ENCODE results near the gene BRI3BP.
"Not testable (repeated sequence)": the region's sequence is repeated elsewhere in the genome, so short reads cannot be mapped to it uniquely, and the experiment has no call there.

The BRI3BP gene

DNA sequence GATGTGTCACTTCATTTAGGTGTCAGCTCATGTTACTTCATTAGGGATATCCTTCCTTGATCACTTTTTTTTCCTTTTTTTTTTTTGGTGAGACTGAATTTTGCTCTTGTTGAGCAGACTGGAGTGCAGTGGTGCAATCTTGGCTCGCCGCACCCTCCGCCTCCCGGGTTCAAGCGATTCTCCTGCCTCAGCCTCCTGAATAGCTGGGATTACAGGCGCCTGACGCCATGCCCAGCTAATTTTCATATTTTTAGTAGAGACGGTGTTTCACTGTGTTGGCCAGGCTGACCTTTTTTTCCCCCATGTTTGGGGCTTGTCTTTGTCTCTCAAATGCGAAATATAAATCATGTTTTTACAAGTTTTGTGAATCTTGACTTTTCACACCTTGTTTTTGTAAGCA, 62.1 kb downstream of the BRI3BP start:
- DNase-seq: no peak
- intact Hi-C loops (cut with DNase I): no loop called here

DNA sequence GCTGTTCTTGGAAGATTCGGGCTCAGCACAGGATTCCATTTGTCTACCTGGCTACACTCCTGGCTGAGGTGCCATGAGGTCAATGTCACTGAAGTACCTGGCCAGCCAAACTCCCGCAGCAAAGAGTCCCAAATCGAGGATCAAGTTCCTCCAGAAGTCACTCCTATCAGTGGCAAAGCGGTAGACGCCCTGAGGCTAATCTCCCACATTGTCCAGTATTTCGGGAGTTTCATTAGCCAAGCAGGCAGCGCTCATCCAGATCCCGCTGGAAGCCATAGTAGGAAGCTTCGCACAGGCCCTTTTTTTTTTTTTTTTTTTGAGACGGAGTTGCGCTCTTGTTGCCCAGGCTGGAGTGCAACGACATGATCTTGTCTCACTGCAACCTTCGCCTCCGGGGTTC, 62.9 kb downstream of the BRI3BP start:
- intact Hi-C loops (cut with DNase I): no loop called here

DNA sequence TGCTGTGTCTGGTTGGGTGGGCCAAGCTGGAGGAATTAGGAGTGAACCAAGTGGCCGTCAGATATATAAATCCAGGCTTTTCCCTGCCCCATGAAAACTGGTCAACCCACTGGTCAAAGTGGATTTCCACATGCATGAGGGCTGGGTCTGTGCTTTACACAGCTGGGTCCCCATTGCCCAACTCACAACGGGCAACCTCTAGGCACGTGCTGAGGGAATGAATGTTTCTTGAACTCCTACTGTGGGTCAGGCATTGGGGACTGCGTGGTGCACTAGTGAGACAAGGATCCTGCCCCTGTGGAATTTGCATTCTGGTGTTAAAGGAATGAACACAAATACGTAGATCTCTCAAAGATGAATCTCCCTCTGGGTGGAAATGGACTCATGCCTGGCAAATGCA, 64.3 kb downstream of the BRI3BP start:
- no peak for DNase-seq
- intact Hi-C loops (cut with DNase I): no loop called here

More for the DNA sequence above, 62.9 kb downstream of the BRI3BP start:
- DNase-seq: no peak

DNA sequence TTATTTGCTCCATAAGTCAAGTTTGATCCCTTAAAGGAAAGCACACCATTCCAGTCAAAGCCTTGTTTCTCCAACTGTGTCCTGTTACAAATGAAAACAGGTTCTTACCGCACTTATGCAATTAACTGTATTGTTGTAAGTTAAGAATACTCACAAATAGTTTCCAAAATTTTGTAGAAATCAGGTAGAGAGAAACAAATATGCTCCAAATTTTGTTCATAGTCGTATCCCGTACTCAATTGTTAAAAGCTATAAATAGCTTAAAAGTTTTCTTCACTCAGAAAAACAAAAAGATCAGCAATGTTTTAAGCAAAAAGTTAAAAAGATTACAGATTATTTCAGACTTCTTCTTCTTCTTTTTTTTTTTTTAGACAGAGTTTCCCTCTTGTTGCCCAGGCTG, 67.8 kb downstream of the BRI3BP start:
- intact Hi-C loops (cut with DNase I): no loop called here

DNA sequence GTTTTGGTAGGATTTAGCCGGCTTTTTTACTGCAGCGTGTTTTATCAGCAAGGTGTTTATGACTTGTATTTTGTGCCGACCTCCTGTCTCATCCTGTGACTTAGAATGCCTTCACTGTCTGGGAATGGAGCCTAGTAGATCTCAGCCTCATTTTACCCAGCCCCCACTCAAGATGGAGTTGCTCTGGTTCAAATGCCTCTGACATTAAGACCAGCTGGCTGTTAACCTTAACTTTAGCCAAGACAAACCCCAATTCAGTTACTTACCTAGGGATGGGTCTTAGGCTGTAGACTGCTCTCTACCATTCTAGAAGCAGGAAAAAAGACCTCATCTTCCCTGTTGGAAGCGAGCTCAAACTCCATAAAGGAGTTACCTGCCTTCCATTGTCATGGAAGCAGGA, 70.1 kb downstream of the BRI3BP start:
- intact Hi-C loops (cut with DNase I); DNase-seq: not testable (repeated sequence)

More for the DNA sequence above, 67.8 kb downstream of the BRI3BP start:
- DNase-seq: no peak

DNA sequence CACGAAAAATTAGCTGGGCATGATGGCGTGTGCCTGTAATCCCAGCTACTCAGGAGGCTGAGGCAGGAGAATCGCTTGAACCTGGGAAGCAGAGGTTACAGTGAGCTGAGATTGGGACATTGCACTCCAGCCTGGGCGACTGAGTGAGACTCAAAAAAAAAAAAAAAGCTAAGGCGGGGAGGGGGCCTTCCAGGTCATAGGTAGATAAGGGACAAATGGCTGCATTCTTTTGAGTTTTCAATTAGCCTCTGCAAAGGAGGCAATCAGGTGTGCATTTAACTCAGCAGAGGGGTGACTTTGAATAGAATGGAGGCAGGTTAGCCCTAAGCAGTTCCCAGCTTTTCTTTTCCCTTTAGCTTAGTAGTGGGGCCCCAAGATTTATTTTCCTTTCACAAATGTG, 71.0 kb downstream of the BRI3BP start:
- intact Hi-C loops (cut with DNase I): no loop called here
- no peak for DNase-seq

DNA sequence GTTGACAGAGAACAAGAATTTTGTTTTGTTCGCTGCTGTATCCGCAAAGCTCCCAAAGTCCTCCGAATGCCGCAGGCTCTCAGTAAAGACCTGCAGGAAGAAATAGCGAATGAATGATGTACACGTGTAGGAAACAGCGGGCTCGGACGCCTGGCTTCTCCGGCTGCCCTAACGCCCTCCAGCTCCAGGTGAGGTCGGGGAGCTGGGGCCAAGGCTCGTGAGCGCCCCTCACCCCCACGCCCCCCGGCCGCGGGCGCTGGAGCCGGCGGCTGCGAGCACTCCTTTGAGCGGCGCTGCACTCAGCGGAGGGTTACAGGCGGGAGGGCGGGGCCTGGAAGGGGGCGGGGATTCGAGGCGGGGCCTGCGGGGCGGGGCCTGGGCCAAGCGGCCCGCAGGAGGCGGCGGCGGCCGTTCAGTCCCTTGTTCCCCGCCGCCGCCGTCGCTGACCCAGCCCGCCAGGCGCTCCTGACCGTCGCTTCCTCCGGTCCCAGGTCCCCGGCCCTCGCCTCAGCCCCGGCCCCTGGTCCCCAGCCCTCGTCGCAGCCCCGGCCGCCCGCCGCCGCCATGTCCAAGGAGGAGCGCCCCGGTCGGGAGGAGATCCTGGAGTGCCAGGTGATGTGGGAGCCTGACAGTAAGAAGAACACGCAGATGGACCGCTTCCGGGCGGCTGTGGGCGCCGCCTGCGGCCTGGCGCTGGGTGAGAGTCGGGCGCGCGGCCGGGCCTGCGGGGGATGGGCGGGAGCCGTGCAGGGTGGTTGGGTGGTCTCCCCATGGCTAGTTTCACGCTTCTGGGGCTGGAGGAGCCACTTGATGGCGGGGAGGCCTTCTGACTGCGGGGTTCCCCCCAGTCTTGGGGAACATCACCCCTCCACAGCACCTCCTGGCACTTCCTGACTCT, 71.8 kb downstream of the BRI3BP start, which contains the start of gene AACS:
Gene AACS, plus strand, starts transcription at position 415 of the 898 bp plus-strand sequence. Its CDS starts 150 bp downstream, at position 565.
- intact Hi-C loops (cut with DNase I): loop anchor here (5.0 kb wide), 1 partner anchor 73 kb away; the partner anchor contains the start of gene BRI3BP
- peak; percentile 34 to 93 (median 84) for DNase-seq

DNA sequence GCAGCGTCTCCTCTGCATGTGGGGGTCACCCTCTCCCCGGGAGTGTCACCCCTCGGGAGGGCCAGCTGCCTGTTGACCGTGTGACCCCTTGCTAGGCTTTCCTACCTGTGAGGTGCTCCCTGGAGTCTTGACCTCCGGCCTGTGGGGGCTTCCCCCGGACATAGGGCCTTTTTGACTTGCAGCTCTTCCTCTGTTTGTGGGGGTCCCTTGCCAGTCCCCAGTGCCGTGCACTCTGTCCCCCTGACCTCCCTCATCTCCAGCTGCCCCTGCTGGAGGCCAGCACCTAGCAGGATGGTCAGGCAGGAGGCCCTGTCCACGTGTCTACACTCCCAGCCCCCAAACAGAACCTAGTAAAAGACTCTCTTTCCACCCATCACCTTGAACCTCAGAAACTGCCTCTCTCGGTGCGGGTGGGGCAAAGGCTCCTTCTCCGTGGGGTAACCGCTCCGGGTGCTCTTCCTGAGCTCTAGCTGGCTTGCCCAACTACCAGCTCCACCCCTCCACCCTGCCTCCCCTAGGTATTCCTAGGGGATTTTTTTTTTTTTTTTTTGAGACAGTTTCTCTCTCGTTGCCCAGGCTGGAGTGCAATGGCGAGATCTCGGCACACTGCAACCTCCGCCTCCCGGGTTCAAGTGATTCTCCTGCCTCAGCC, 72.6 kb downstream of the BRI3BP start:
- peak in 5 of 42 donors; percentile 12 to 24 (median 19) for DNase-seq
- intact Hi-C loops (cut with DNase I): loop anchor here (5.0 kb wide), 1 partner anchor 74 kb away; the partner anchor contains the start of gene BRI3BP

DNA sequence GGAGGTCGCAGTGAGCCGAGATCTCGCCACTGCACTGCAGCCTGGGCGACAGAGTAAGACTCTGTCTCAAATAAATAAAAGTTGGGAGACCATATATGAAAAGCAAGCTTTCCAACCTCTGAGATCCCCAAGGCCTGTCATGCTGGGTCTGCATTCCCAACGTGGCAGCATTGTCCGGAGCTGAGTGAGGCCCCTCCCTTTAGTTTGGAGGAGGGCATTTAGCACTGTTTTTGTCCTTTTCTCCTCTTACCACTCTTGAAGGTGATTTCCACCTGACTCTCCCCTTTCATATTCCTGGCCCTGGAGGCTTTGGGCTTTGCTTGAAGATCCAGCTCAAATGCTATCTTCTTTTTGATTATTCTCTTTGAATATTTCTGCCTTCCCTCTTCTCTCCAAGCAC, 74.9 kb downstream of the BRI3BP start:
- DNase-seq: no peak
- intact Hi-C loops (cut with DNase I): loop anchor here (5.0 kb wide), 1 partner anchor 76 kb away; the partner anchor contains the start of gene BRI3BP

DNA sequence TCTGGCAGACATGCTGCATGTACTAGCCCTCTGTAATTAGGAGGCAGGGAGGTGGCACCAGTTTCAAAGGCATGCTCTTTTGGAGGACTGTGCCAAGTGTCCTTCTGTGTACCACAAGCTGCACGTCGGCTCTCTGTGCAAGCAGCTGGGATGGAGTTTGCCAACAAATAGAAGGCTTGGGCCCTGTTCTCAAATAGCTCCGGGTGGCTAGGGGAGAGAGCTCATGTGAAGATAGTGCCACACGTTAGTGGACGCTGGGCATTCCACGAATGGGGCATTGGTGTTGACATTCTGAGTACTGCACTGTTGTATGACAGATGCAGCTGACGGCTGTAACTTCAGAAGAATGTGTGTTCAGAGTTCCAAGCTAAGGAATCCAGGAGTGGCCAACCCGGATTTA, 76.2 kb downstream of the BRI3BP start:
- intact Hi-C loops (cut with DNase I): loop anchor here (5.0 kb wide), 1 partner anchor 77 kb away; the partner anchor contains the start of gene BRI3BP
- DNase-seq: peak in 8 of 42 donors; percentile 6 to 38 (median 24)

DNA sequence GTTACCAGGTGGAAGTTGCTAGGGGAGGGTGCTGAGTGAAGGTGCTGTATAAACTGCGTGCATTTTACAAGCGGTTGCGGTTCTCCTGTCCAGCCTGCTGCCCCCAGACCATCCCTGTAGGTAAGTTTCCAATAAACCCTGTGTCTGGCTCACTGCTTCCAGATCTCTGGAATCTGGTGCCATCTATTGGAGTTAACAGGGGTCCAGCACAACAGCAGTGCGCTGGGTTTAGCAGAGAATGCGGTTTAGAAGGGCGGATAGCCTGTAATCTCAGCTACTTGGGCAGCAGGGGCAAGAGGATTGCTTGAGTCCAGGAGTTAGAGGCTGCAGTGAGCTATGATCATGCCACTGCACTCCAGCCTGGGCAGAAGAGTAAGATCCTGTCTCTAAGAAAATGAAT, 76.7 kb downstream of the BRI3BP start:
- peak in 14 of 42 donors; percentile 17 to 51 (median 28) for DNase-seq
- intact Hi-C loops (cut with DNase I): no loop called here

DNA sequence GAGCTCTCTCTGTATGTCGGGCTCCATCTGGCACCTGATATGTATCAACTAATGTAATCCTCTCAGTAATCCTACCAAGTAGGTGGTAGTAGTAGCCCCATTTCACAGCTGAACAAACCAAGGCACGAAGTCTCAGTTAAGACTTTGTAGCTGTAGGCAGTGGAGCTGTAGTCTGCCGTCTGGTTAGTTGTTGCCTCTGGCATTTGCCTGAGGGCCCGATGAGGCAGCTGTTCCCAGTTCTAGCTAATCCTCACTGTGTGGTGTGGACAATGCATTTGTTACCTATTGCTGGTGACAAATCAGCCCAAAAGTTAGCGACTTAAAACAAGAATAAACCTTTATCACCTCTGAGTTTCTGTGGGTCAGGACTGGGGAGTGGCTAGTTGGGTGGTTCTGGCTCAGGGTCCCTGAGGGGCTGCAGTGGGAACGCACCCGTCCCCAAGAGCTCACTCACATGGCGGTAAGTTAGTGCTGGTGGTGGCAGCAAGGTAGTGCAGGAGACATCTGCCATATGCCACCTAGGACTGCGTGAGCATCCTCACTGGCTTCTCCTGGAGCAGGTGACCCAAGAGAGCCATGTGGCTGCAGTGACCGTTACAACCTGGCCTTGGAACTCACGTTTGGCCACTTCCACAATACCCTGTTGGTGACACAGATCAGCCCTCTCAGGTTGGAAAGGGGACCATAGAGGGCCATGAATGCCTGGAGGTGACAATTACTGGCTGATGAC, 77.4 kb downstream of the BRI3BP start:
- intact Hi-C loops (cut with DNase I): no loop called here
- peak in 1 of 42 donors; percentile 24 for DNase-seq

DNA sequence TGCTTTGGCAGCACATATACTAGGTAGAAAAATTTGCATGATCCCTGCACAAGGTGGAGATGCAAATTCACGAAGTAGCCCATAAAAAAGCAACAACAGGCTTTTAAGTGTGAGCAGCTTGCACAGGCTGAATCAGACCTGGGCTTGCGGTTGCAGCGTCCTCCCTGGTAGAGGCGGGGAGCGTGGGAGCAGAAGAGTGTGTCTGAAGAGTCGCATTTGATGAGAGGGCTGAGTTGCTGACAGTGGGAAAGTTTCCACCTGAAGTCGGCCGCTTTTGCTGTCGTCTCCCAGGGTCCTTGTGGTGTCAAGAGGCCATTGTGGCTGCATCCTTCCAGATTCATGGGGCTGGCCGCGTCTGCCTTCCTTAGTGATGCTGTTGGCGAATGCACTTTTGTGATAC, 78.0 kb downstream of the BRI3BP start:
- intact Hi-C loops (cut with DNase I): no loop called here
- peak in 5 of 42 donors; percentile 16 to 33 (median 24) for DNase-seq

DNA sequence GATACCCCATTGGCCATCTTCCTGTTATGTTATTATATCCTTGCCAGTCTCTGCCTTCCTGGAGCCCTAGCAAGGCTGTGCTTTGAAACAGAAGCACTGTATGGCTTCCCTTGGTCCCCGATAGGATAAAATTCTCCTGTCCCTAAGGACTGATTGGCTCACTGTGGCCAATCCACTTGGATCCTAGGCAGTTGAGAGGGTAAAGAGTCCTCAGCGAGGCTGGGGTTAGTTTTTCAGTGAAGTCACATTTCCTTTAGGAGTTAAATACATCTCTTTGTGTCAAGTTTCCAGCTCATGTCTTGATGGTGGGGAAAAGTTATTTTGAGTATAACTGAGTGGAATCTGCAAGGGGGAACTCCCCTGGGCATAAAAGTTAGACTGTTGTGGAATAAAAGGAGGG, 79.1 kb downstream of the BRI3BP start:
- intact Hi-C loops (cut with DNase I): no loop called here
- DNase-seq: no peak

DNA sequence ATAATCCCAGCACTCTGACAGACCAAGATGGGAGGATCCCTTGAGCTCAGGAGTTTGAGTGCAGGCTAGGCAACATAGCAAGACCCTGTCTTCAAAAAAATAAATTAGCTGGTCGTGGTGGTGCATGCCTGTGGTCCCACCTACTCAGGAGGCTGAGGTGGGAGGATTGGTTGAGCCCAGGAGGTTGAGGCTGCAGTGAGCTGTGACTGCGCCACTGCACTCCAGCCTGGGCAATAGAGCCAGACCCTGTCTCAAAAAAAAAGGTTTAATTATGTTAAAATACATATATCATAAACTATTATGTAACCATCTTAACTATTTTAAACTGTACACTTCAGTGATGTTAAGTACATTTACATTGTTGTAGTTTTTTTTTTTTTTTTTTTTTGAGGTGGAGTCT, 80.8 kb downstream of the BRI3BP start:
- intact Hi-C loops (cut with DNase I); DNase-seq: not testable (repeated sequence)

DNA sequence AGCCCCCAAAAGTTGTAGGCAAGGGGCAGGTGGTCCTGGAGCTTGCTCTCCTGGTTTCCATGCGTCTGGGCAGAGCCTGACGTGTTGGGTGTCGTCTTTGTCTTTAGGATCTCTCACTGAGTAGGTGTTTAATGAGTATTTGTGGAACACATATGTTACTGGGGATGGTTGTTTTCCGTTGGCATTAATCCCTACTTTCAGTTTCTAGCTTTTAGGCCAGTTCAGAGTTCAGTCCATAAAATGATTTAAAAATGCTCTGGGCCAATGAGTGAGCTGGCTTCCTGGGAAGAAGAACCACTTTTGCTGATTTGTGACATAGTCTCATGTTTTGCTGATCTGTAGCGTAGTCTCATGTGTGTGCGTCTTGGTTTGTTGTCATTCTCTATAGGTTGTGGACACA, 82.7 kb downstream of the BRI3BP start:
- DNase-seq: no peak
- intact Hi-C loops (cut with DNase I): no loop called here

DNA sequence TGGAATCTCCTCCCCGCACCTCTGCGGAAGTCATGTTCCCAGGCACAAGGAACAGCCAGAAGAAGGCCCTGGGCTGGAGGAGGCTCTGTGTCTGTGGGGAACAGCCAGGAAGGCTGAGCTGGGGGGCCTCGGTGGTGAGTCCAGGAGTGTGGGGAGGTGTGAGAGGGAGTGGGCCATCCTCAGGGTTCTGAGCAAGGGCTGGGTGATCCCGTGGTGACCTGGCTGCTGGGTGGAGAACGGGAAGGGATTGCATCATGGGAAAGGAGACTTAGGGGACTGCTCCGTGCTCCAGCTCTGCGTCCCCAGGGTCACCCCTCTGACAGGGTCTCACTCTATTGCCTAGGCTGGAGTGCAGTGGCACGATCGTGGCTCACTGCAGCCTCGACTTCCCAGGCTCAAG, 85.6 kb downstream of the BRI3BP start:
- DNase-seq: no peak
- intact Hi-C loops (cut with DNase I): no loop called here

DNA sequence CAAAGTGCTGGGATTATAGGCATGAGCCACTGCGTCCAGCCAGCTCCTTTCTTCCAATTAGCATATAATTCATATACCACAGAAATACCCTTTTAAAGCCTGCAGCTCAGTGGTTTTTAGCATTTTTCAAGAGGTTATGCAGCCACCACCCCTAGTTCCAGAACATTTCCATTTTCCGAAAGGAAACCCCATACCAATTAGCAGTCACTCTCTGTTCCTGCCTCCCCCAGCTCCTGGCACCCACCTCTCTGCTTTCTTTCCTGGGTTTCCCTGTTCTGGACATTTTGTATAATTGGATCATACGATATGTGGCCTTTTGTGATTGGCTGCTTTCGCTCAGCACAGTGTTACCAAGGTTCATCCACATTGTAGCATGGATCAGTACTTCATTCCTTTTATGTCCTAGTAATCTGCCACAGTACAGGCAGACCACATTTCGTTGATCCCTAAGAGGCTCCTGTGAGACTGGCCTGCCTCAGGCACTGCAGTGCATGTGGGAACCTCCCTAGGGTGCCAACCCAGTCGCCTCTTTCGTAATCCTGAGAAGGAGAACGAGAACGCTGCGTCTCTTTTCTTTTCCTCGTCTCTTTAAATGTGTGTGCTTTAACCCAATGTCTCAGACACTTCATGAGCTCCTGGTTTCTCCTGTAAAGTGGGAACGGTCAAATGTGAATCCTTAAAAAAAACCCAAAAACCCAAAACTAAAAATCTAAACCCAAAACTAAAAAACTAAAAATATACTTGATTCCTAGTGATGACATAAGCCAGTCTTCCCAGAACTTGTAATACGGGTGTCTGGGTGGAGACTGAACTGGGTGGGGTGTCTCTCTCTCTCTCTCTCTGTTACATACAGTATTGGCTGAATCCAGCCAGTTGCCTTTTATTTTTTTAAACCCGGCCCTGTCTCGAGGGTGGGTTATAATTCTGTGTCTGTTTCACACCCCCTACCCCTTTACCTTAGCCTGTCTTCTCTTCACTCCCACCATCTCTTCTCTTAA, 86.5 kb downstream of the BRI3BP start:
- intact Hi-C loops (cut with DNase I): no loop called here
- DNase-seq: peak in 1 of 42 donors; percentile 0

Measured in head of caudate nucleus (tissue), 42 donors.